HL-60 (cell line): ENCODE measurements around the gene UNK.

Experiments used
- GABPA ChIP-seq: IDR thresholded peaks from 2 replicates; pipeline ENCODE4 v1.6.1; 2012; ENCODE audit warnings: low read depth
- POLR2AphosphoS5 ChIP-seq: IDR thresholded peaks from 2 replicates; pipeline ENCODE4 v1.6.1; 2012; ENCODE audit warnings: low read depth
- SPI1 ChIP-seq: IDR thresholded peaks from 2 replicates; pipeline ENCODE4 v1.6.1; 2012; ENCODE audit warnings: low read depth, mild to moderate bottlenecking, borderline replicate concordance
- TF ChIP-seq, protein P1 (sequence below): IDR thresholded peaks from one replicate; pipeline ENCODE4 v1.5.1; 2011; ENCODE audit warnings: low read length, control low read depth, inconsistent platforms; ENCODE audit not compliant: insufficient read depth
- TF ChIP-seq, protein P2 (sequence below): IDR thresholded peaks from 2 replicates; pipeline ENCODE4 v1.6.1; 2012; ENCODE audit warnings: low read depth; ENCODE audit not compliant: insufficient replicate concordance

DNA sequence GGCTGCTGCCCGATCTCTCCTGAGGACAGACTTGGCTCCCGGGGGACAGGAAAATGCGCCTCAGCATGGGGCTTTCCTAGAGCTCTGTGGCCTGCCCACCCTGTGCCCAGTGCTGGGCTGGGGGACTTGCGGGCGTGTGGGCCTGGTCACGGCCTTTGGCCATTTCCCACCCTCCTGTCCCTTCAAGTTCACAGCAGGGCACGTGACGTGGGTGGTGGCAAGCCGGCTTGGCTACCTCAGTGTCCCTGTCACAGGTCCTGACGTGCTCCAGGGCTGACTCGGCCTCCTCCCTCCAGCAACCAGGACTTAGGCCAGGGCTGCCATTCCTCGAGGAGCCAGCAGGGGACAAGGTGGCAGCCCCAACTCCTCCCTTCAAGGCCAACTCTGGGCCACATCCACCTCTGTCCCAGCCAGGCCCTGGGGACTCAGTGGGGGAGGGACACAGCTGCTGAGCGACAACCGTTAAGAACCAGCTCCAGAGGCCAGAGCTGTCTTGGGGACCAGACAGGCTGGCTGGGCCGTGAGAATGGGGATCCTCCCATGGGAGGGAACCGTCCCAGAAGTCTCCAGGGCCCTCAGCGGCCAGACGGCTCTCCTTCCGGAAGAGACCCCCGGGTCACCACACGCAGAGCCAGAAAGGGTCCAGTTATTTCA, 60.6 kb downstream of the UNK start:
- TF ChIP-seq SPI1 (no peak), POLR2AphosphoS5 (peak; percentile 80), GABPA (no peak)
- TF ChIP-seq, protein P1, sequence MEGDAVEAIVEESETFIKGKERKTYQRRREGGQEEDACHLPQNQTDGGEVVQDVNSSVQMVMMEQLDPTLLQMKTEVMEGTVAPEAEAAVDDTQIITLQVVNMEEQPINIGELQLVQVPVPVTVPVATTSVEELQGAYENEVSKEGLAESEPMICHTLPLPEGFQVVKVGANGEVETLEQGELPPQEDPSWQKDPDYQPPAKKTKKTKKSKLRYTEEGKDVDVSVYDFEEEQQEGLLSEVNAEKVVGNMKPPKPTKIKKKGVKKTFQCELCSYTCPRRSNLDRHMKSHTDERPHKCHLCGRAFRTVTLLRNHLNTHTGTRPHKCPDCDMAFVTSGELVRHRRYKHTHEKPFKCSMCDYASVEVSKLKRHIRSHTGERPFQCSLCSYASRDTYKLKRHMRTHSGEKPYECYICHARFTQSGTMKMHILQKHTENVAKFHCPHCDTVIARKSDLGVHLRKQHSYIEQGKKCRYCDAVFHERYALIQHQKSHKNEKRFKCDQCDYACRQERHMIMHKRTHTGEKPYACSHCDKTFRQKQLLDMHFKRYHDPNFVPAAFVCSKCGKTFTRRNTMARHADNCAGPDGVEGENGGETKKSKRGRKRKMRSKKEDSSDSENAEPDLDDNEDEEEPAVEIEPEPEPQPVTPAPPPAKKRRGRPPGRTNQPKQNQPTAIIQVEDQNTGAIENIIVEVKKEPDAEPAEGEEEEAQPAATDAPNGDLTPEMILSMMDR: peak; percentile 95
- TF ChIP-seq, protein P2, sequence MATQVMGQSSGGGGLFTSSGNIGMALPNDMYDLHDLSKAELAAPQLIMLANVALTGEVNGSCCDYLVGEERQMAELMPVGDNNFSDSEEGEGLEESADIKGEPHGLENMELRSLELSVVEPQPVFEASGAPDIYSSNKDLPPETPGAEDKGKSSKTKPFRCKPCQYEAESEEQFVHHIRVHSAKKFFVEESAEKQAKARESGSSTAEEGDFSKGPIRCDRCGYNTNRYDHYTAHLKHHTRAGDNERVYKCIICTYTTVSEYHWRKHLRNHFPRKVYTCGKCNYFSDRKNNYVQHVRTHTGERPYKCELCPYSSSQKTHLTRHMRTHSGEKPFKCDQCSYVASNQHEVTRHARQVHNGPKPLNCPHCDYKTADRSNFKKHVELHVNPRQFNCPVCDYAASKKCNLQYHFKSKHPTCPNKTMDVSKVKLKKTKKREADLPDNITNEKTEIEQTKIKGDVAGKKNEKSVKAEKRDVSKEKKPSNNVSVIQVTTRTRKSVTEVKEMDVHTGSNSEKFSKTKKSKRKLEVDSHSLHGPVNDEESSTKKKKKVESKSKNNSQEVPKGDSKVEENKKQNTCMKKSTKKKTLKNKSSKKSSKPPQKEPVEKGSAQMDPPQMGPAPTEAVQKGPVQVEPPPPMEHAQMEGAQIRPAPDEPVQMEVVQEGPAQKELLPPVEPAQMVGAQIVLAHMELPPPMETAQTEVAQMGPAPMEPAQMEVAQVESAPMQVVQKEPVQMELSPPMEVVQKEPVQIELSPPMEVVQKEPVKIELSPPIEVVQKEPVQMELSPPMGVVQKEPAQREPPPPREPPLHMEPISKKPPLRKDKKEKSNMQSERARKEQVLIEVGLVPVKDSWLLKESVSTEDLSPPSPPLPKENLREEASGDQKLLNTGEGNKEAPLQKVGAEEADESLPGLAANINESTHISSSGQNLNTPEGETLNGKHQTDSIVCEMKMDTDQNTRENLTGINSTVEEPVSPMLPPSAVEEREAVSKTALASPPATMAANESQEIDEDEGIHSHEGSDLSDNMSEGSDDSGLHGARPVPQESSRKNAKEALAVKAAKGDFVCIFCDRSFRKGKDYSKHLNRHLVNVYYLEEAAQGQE: peak; percentile 64
